Measurements from ENCODE around the gene GPR137. TPM values are rescaled to one million over a fixed set of nuclear protein-coding genes. Genes with fewer than 3 reads are reported as not detected.

The GPR137 gene
- total RNA-seq, result 10 to 100 TPM; 43.1 to 46.2 (median 43.9) TPM

DNA sequence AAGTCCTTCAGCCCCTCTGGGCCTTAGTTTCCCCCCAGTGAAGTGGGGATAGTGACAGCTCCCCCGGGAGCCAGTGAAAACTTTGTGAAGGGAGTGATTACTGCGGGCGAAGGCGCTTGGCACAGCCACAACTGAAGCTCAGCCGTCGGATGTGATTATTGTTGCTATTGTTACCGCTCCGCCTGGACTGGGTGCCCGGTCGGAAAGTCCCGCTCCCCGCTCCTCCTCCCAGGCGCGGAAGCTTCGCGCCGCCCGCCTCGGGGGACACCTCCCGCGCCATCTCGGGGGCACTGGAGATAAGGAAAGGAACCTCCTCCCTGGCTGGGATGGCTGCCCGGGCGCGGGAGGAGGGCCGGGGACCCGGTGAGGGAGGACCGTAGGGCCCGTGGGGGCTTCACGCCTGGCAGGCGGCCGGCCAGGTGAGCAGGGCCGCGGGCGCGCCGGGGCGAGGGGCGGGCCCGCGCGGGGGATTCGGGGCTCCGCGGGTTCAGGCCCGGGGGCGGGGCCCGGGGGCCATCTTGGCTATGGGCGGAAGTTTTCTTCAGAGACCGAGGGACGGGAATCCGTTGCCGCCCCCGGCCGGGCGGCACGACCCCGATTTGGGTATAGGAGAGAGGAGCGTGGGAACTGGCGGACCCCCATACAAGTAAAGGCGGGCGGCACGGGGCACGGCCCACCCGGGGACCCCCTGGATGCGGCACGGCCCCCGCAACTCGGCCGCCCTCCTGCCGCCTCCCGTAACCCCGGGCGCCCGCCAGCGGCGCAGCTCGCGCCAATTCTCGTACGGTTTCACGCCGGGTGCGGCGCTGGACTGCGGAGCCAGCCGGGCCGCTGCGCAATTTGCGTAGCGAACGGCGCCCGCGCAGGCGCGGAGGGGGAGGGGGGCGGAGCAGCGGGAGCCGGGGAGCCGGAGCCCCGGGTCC, at the start of gene GPR137:
Gene GPR137, plus strand, starts transcription at position 887 of the 923 bp plus-strand sequence. CDS start 677 bp downstream, outside the sequence.
- peak; percentile 89 for DNase-seq
- H3K27me3 Mint-ChIP-seq (ENCODE audit: low read depth), result peaks cover under 1% of the 10 kb centered on the region
- H3K9me3 Mint-ChIP-seq, result no peaks in the 10 kb centered on the region
- H3K4me3 Mint-ChIP-seq, result peak within 1 kb of the TSS; percentile 85
- peaks cover 9% of the 10 kb centered on the region for H3K36me3 Mint-ChIP-seq (ENCODE audit: insufficient read depth)
- ATAC-seq, result peak; percentile 69 to 71
- H3K4me1 Mint-ChIP-seq (ENCODE audit: low read depth), result peaks cover 14% of the 10 kb centered on the region

DNA sequence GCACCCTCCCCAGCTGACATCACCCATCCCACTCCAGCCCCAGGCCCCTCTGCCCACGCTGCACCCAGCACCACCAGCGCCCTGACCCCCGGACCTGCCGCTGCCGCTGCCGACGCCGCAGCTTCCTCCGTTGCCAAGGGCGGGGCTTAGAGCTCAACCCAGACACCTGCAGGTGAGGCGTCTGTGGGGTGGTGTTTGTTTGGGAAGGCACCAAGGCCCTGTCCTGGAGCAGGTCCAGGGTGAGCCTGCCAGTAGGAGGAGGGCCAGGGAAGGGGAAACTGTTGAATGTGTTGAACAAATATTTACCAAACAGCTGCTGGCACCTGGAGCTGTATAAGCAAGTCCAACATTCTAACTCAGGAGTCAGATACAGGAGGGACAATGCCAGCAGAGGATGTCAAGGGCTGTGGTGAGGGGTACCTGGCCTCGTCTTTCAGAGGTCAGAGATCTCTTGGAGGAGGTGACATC, 48.1 kb upstream of the GPR137 start:
- H3K9me3 Mint-ChIP-seq, result no peaks in the 10 kb centered on the region
- ATAC-seq, result no peak
- no peak overlapping the region for H3K4me3 Mint-ChIP-seq

GRCh38 chr11:64238076-64238475, 47.6 kb upstream of the GPR137 start:
- Mint-ChIP-seq H3K4me1 (ENCODE audit: low read depth) (peaks cover 32% of the 10 kb centered on the region), H3K9me3 (no peaks in the 10 kb centered on the region), H3K36me3 (ENCODE audit: insufficient read depth) (peaks cover 2% of the 10 kb centered on the region), H3K4me3 (no peak overlapping the region), H3K27me3 (ENCODE audit: low read depth) (no peaks in the 10 kb centered on the region)
- no peak for ATAC-seq
- DNase-seq, result no peak

More for the DNA sequence above, 48.1 kb upstream of the GPR137 start:
- Mint-ChIP-seq H3K27me3 (ENCODE audit: low read depth) (no peaks in the 10 kb centered on the region), H3K36me3 (ENCODE audit: insufficient read depth) (peaks cover 2% of the 10 kb centered on the region), H3K4me1 (ENCODE audit: low read depth) (peaks cover 30% of the 10 kb centered on the region)
- no peak for DNase-seq

DNA sequence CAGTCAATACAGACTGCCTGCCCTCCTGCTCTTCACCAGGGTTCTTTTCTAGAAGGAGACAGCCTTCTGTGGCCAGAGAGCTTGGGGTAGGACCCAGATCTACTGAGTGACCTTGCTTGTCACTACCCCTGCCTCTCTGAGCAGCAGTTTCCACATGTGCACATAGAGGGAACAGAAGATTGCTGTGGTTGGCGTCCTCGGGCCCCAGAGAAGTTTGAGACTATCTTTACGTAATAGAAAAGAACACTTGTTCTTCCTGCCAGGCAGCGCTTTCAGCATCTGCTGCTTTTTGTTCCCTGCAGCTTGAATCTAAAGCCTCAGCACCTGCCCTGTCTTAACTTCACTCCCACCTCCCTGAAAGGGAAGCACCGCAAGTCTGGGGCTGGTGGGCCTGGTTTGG, 46.6 kb upstream of the GPR137 start:
- no peaks in the 10 kb centered on the region for H3K9me3 Mint-ChIP-seq
- ATAC-seq (no peak), DNase-seq (no peak)
- H3K4me1 Mint-ChIP-seq (ENCODE audit: low read depth), result peaks cover 37% of the 10 kb centered on the region
- H3K27me3 Mint-ChIP-seq (ENCODE audit: low read depth), result no peaks in the 10 kb centered on the region
- peaks cover 2% of the 10 kb centered on the region for H3K36me3 Mint-ChIP-seq (ENCODE audit: insufficient read depth)
- H3K4me3 Mint-ChIP-seq, result no peak overlapping the region

DNA sequence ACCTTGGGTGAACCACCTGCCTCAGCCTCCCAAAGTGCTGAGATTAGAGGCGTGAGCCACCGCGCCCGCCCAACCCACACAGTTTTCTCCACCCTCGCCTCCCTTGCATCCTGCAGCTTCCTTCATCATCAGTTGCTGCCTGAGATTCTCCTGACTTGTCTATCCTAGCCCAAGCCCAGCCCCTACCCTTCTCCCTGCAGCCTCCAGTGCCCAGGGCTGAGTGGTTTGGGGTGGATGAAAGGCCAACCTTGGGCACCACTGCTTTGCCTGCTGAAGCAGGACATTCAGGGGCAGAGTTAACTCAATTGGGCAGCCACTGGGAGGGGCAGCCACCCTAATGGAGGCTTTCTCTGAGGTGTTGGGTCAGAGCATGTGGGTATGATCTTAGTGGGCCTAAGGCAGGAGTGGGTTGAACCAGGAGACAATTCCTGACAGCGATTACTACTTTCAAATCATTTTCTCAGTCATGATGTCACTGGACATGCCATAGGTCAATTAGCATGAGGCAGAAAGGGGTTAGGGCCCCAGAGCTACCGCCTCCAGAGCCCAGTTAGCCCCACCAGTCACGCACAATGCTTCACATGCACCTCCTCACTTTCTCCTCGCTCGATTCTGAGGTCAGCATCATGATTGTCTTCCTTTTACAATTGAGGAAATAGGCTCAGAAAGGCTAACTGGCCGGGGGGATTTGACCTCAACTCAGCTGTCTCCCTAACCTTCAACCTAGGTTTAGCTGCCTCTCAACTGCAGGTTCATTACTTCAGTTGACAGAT, 45.8 kb upstream of the GPR137 start:
- peaks cover 40% of the 10 kb centered on the region for H3K4me1 Mint-ChIP-seq (ENCODE audit: low read depth)
- ATAC-seq (no peak), DNase-seq (no peak)

DNA sequence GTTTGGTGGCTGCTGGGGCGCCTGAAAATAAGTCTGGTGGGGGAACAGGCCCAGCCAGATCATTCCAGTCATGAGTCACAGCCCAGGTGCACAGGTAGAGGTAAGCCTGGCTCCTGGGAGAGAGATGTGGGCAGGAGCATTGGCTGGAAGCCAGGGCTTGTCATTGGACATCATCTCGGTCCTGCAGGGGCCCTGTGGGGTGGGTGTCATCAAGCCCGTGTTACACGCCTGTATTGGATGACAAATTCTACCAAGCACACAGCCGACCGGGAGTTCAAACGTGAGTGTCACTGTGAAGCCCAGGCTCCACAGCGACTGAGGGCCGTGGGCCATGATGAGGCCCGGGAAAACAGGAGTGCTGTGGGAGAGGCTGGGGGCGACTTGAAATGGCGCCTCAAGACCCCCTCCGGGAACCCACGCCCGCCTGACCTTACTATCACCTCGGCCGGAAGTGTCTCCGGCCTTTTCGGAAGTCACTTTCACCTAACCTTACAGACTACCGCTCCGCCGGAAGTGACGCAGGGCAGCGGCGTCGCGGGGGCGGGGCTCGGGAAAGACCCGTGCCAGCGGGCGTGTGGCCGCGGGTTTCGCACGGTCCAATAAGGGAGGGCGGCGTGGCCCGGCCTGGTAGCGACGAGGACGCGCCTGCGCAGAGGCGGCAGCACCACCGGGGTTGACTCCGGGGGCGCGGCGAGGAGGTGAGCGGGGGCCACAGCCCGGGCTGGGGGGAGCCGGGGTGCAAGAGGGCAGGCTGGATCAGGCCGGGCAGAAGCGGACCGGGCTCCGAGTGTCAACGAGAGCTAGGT, 45.0 kb upstream of the GPR137 start, which contains the start of gene FKBP2:
Gene FKBP2, plus strand, starts transcription at position 661 of the 806 bp plus-strand sequence. CDS start 1,293 bp downstream, outside the sequence.
- Mint-ChIP-seq H3K9me3 (no peaks in the 10 kb centered on the region), H3K36me3 (ENCODE audit: insufficient read depth) (peaks cover 2% of the 10 kb centered on the region), H3K4me3 (peak within 1 kb of the TSS; percentile 89), H3K27me3 (ENCODE audit: low read depth) (no peaks in the 10 kb centered on the region), H3K4me1 (ENCODE audit: low read depth) (peaks cover 33% of the 10 kb centered on the region)
- ATAC-seq (peak; percentile 72 to 73), DNase-seq (peak; percentile 97)

More for the DNA sequence above, 45.8 kb upstream of the GPR137 start:
- H3K9me3 Mint-ChIP-seq, result no peaks in the 10 kb centered on the region
- no peaks in the 10 kb centered on the region for H3K27me3 Mint-ChIP-seq (ENCODE audit: low read depth)
- H3K36me3 Mint-ChIP-seq (ENCODE audit: insufficient read depth), result peaks cover 2% of the 10 kb centered on the region
- H3K4me3 Mint-ChIP-seq, result peak overlapping the region; percentile 89

GRCh38 chr11:64241241-64241490, 44.5 kb upstream of the GPR137 start:
- peak; percentile 100 for DNase-seq
- Mint-ChIP-seq H3K9me3 (no peaks in the 10 kb centered on the region), H3K27me3 (ENCODE audit: low read depth) (no peaks in the 10 kb centered on the region), H3K4me1 (ENCODE audit: low read depth) (peaks cover 31% of the 10 kb centered on the region), H3K4me3 (peak overlapping the region; percentile 89), H3K36me3 (ENCODE audit: insufficient read depth) (peaks cover 2% of the 10 kb centered on the region)
- ATAC-seq, result peak; percentile 82 to 84

- H3K9me3 Mint-ChIP-seq, result no peaks in the 10 kb centered on the region
- peaks cover 31% of the 10 kb centered on the region for H3K4me1 Mint-ChIP-seq (ENCODE audit: low read depth)
Measured at GRCh38 chr11:64241491-64242374, 43.9 kb upstream of the GPR137 start.

GRCh38 chr11:64243236-64243854, 42.3 kb upstream of the GPR137 start:
- DNase-seq, result no peak
- no peak for ATAC-seq
- peaks cover 33% of the 10 kb centered on the region for H3K4me1 Mint-ChIP-seq (ENCODE audit: low read depth)
- H3K9me3 Mint-ChIP-seq, result no peaks in the 10 kb centered on the region
- no peaks in the 10 kb centered on the region for H3K27me3 Mint-ChIP-seq (ENCODE audit: low read depth)
- peaks cover 2% of the 10 kb centered on the region for H3K36me3 Mint-ChIP-seq (ENCODE audit: insufficient read depth)
- peak overlapping the region; percentile 89 for H3K4me3 Mint-ChIP-seq

More at GRCh38 chr11:64241491-64242374, 43.9 kb upstream of the GPR137 start:
- ATAC-seq (peak; percentile 1), DNase-seq (no peak)
- no peaks in the 10 kb centered on the region for H3K27me3 Mint-ChIP-seq (ENCODE audit: low read depth)
- peak overlapping the region; percentile 89 for H3K4me3 Mint-ChIP-seq
- H3K36me3 Mint-ChIP-seq (ENCODE audit: insufficient read depth), result peaks cover 2% of the 10 kb centered on the region

DNA sequence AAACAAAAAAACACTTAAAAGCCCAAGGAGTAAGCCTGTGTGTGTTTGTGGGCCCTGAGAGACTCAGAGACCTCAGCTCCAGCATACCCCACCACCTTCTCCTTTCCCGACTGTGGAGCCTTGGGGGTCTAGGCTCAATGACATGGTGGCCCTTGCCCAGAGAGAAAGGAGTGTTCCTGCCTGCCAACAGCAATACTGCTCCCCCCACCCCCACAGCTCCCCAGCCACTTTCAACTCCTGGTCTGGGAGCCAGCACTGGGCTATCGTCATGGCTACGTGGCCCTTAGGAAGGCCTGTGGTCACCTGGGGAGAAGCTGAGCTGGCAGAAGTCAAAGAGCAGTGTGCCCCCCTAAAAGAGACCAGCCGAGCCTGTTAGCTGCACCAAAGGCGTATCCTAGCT, 41.5 kb upstream of the GPR137 start:
- Mint-ChIP-seq H3K9me3 (no peaks in the 10 kb centered on the region), H3K27me3 (ENCODE audit: low read depth) (no peaks in the 10 kb centered on the region), H3K4me3 (peak overlapping the region; percentile 89), H3K4me1 (ENCODE audit: low read depth) (peaks cover 33% of the 10 kb centered on the region), H3K36me3 (ENCODE audit: insufficient read depth) (peaks cover 2% of the 10 kb centered on the region)
- ATAC-seq (no peak), DNase-seq (no peak)

- peak overlapping the region; percentile 97 for H3K4me3 Mint-ChIP-seq
Measured at GRCh38 chr11:64244966-64245365, 40.7 kb upstream of the GPR137 start.

GRCh38 chr11:64245401-64245796, 40.2 kb upstream of the GPR137 start:
- DNase-seq, result no peak

More at GRCh38 chr11:64244966-64245365, 40.7 kb upstream of the GPR137 start:
- Mint-ChIP-seq H3K4me1 (ENCODE audit: low read depth) (peaks cover 31% of the 10 kb centered on the region), H3K9me3 (no peaks in the 10 kb centered on the region), H3K36me3 (ENCODE audit: insufficient read depth) (peaks cover 2% of the 10 kb centered on the region), H3K27me3 (ENCODE audit: low read depth) (no peaks in the 10 kb centered on the region)
- ATAC-seq, result no peak
- no peak for DNase-seq

More at GRCh38 chr11:64245401-64245796, 40.2 kb upstream of the GPR137 start:
- H3K4me3 Mint-ChIP-seq, result peak overlapping the region; percentile 97
- ATAC-seq, result no peak
- H3K4me1 Mint-ChIP-seq (ENCODE audit: low read depth), result peaks cover 29% of the 10 kb centered on the region
- H3K36me3 Mint-ChIP-seq (ENCODE audit: insufficient read depth), result no peaks in the 10 kb centered on the region
- H3K27me3 Mint-ChIP-seq (ENCODE audit: low read depth), result no peaks in the 10 kb centered on the region
- no peaks in the 10 kb centered on the region for H3K9me3 Mint-ChIP-seq

Measured in activated T-cell treated with anti-CD3 and anti-CD28 coated beads, Interleukin-2, amount 50 U/mL, for 4 hours (primary cell).